GM12878 (cell line): ENCODE measurements around the gene ZBTB5. TPM values are rescaled to one million over a fixed set of nuclear protein-coding genes. Genes with fewer than 3 reads are reported as not detected.

Experiments
- ATAC-seq: fragments of 200-7000 bp; cut with Tn5 transposase; 3 replicates; pipeline ENCODE4 v1.9.1; 2020; ENCODE audit warnings: mild to moderate bottlenecking, moderate library complexity
- BruUV-seq: library from RNA; stranded (reverse); fragments of 400-500 nt; replicated peaks from 2 replicates; lab custom pipeline; 2021; lab: Mats Ljungman, UMichigan
- CTCF ChIA-PET: fragments of 300-600 bp; sonication (Branson Sonifier 250); formaldehyde crosslinking; extraction: SDS; loops from one replicate; lab custom pipeline; 2021; ENCODE audit warnings: inconsistent platforms; lab: Yijun Ruan, JAX
- POLR2A ChIA-PET: fragments of 350-600 bp; formaldehyde crosslinking; extraction: SDS; loops from one replicate; lab custom pipeline; 2021; ENCODE audit warnings: inconsistent platforms; lab: Charles Lee
- RAD21 ChIA-PET: fragments of 300-600 bp; sonication (Branson Sonifier 250); formaldehyde crosslinking; loops from one replicate; lab custom pipeline; 2023; ENCODE audit warnings: antibody characterized with exemption; ENCODE audit not compliant: unreplicated experiment; lab: Charles Lee
- SMC1A ChIA-PET: fragments of 300-600 bp; sonication (Branson Sonifier 250); formaldehyde crosslinking; loops from one replicate; lab custom pipeline; 2023; ENCODE audit not compliant: unreplicated experiment, uncharacterized antibody; lab: Charles Lee
- DNase-seq: peaks from one replicate; pipeline ENCODE4 v3.0.0-alpha.2; 2011; ENCODE audit warnings: low read depth, low spot score
- FAIRE-seq: peaks from 3 replicates; lab custom pipeline; 2011; peaks lifted over from hg19 to GRCh38; lab: Jason Lieb, UNC
- H2AFZ ChIP-seq: 2 replicates; pipeline ENCODE4 v1.6.0; 2011; ENCODE audit warnings: low read depth, low read length, control low read depth; ENCODE audit not compliant: control insufficient read depth
- H3K27ac ChIP-seq: 2 replicates; pipeline ENCODE4 v1.5.1; 2011; ENCODE audit warnings: control low read depth; ENCODE audit not compliant: control insufficient read depth, insufficient read depth
- H3K27me3 ChIP-seq, 2 experiments: replicated peaks in 1 of 2; 2 replicates each; pipeline versions ENCODE4 v1.6.0 to v1.6.1; 2011; ENCODE audit warnings: low read length in 1 of 2; ENCODE audit not compliant: control insufficient read depth in 2 of 2, insufficient read depth in 2 of 2
- H3K36me3 ChIP-seq, 2 experiments: 2 replicates each; pipeline ENCODE4 v1.5.1; 2011; ENCODE audit warnings: low read length in 1 of 2; ENCODE audit not compliant: control insufficient read depth in 2 of 2, insufficient read depth in 2 of 2
- H3K4me1 ChIP-seq: 2 replicates; pipeline ENCODE4 v1.6.1; 2011; ENCODE audit warnings: mild to moderate bottlenecking, low read length, moderate library complexity, mixed read lengths; ENCODE audit not compliant: control insufficient read depth, insufficient read depth
- H3K4me2 ChIP-seq: 2 replicates; pipeline ENCODE4 v1.6.0; 2011; ENCODE audit warnings: control low read depth; ENCODE audit not compliant: control insufficient read depth, insufficient read depth
- H3K4me3 ChIP-seq: fragments of 200-600 bp; sonication (generic); 2 replicates; pipeline ENCODE4 v1.5.1; 2016
- H3K79me2 ChIP-seq: 2 replicates; pipeline ENCODE4 v1.6.0; 2011; ENCODE audit warnings: low read length; ENCODE audit not compliant: control insufficient read depth, insufficient read depth
- H3K9ac ChIP-seq: 2 replicates; pipeline ENCODE4 v1.8.0; 2011; ENCODE audit warnings: low read length, control low read depth, mixed read lengths; ENCODE audit not compliant: control insufficient read depth, insufficient read depth
- H3K9me3 ChIP-seq: replicated peaks from 3 replicates; pipeline ENCODE4 v1.5.1; 2011; ENCODE audit warnings: mild to moderate bottlenecking, low read length; ENCODE audit not compliant: control insufficient read depth, insufficient read depth
- H4K20me1 ChIP-seq: 2 replicates; pipeline ENCODE4 v1.6.0; 2011; ENCODE audit not compliant: control insufficient read depth, insufficient read depth
- BMI1 ChIP-seq: fragments of 450-650 bp; IDR thresholded peaks from 2 replicates; pipeline ENCODE4 v1.6.1; 2016; ENCODE audit warnings: mild to moderate bottlenecking, moderate library complexity, borderline replicate concordance
- CBX5 ChIP-seq: sonication (generic); IDR thresholded peaks from 2 replicates; pipeline ENCODE4 v1.6.1; 2016; ENCODE audit warnings: low read depth, moderate library complexity, mild to moderate bottlenecking, inconsistent platforms
- EGR1 ChIP-seq, 2 experiments: IDR thresholded peaks; 1 replicate in 1 of 2; 2 replicates in 1 of 2; pipeline ENCODE4 v1.6.1; 2011 to 2012; ENCODE audit warnings: low read depth in 2 of 2, low read length in 2 of 2, borderline replicate concordance in 1 of 2, mild to moderate bottlenecking in 1 of 2, moderate library complexity in 1 of 2
- EP300 ChIP-seq, 2 experiments: fragments of 150-350 bp in 1 of 2; IDR thresholded peaks; 2 replicates each; pipeline ENCODE4 v1.6.1; 2011 to 2012; ENCODE audit warnings: low read depth in 2 of 2, low read length in 2 of 2, borderline replicate concordance in 1 of 2, improper control_type of control experiment in 1 of 2, inconsistent platforms in 1 of 2; ENCODE audit not compliant: control insufficient read depth in 1 of 2
- JUND ChIP-seq: IDR thresholded peaks from 2 replicates; pipeline ENCODE4 v1.6.1; 2012; ENCODE audit warnings: low read depth, mild to moderate bottlenecking, low read length, improper control_type of control experiment, moderate library complexity
- KDM1A ChIP-seq: fragments of 200-600 bp; sonication (generic); IDR thresholded peaks from 2 replicates; pipeline ENCODE4 v1.6.1; 2016; ENCODE audit warnings: borderline replicate concordance
- MEF2B ChIP-seq: fragments of 450-650 bp; IDR thresholded peaks from 2 replicates; pipeline ENCODE4 v1.6.1; 2018; ENCODE audit warnings: mild to moderate bottlenecking, moderate library complexity; ENCODE audit not compliant: partially characterized antibody, poor library complexity, severe bottlenecking
- MLLT1 ChIP-seq: fragments of 450-650 bp; IDR thresholded peaks from 2 replicates; pipeline ENCODE4 v1.6.1; 2016; ENCODE audit warnings: mild to moderate bottlenecking
- MYC ChIP-seq: IDR thresholded peaks from 2 replicates; pipeline ENCODE4 v1.6.1; 2011; ENCODE audit warnings: mild to moderate bottlenecking, low read length, moderate library complexity, inconsistent platforms; ENCODE audit not compliant: insufficient read depth, insufficient replicate concordance, insufficient read length, severe bottlenecking
- NFIC ChIP-seq: IDR thresholded peaks from 2 replicates; pipeline ENCODE4 v1.6.1; 2012; ENCODE audit warnings: low read depth, mild to moderate bottlenecking, inconsistent platforms, low read length, moderate library complexity
- NRF1 ChIP-seq: conservative IDR thresholded peaks from 2 replicates; pipeline ENCODE4 v1.6.1; 2011; ENCODE audit warnings: mild to moderate bottlenecking, low read depth, low read length, improper control_type of control experiment
- PML ChIP-seq: IDR thresholded peaks from 2 replicates; pipeline ENCODE4 v1.6.1; 2012; ENCODE audit warnings: low read length, inconsistent platforms
- SUPT20H ChIP-seq: IDR thresholded peaks from 2 replicates; pipeline ENCODE4 v1.6.1; 2011; ENCODE audit warnings: low read depth, mild to moderate bottlenecking, low read length, moderate library complexity, borderline replicate concordance; ENCODE audit not compliant: control insufficient read depth
- YY1 ChIP-seq: IDR thresholded peaks from 2 replicates; pipeline ENCODE4 v1.6.1; 2011; ENCODE audit warnings: low read depth, mild to moderate bottlenecking, low read length
- ZNF274 ChIP-seq: IDR thresholded peaks from one replicate; pipeline ENCODE4 v1.8.0; 2011; ENCODE audit not compliant: insufficient read length, insufficient read depth
- ZNF384 ChIP-seq: IDR thresholded peaks from 2 replicates; pipeline ENCODE4 v1.6.1; 2012; ENCODE audit warnings: low read depth, mild to moderate bottlenecking, low read length, improper control_type of control experiment, borderline replicate concordance
- WGBS: methylation state at CpG from one replicate; pipeline ENCODE4 v1.1.6; 2016; ENCODE audit warnings: low lambda C conversion rate; ENCODE audit not compliant: insufficient replicate concordance, insufficient coverage; ENCODE audit errors: missing lambda C conversion rate; 5-methylcytosine and 5-hydroxymethylcytosine counted together
- in situ Hi-C: fragments of 300-500 bp; cut with MboI; formaldehyde crosslinking; loops from 9 replicates; pipeline ENCODE4 v1.14.3; 2018; ENCODE audit warnings: mixed read lengths
- intact Hi-C: fragments of 100-400 bp; cut with micrococcal nuclease; formaldehyde crosslinking; loops from one replicate; pipeline ENCODE4 v1.14.2; 2022; ENCODE audit not compliant: unreplicated experiment
- polyA plus RNA-seq, 11 experiments: library from polyadenylated mRNA; depleted of rRNA in 4 of 11; unstranded in 6 of 11; stranded (reverse) in 5 of 11; fragments of >200 nt; fragmentation: Nextera tagmentation in 4 of 11; fragmentation: Illumina TruSeq in 1 of 11; extraction: Ambion mirVana in 4 of 11; extraction: Trizol in 1 of 11; gene quantifications; 1 replicate in 1 of 11; 2 replicates in 10 of 11; pipeline versions ENCODE4 v1.2.1 to v1.2.3, GENCODE V29; 2011 to 2016; ENCODE audit warnings: inconsistent platforms in 2 of 11, missing spikeins in 2 of 11, low read depth in 1 of 11
- total RNA-seq, 4 experiments: library from RNA; depleted of rRNA in 3 of 4; stranded (reverse); fragments of >200 nt in 3 of 4; fragmentation: Illumina TruSeq in 1 of 4; extraction: Trizol in 1 of 4; gene quantifications; 2 replicates each; pipeline versions ENCODE4 v1.2.1 to v1.2.3, GENCODE V29; 2013 to 2021

ZBTB5 gene
- total and polyA plus RNA-seq, 10 of the 15 experiments (the other 5 are each of a cell fraction or from before 2014, with no cell fraction given) = 1.4 to 32.5 (median 12.1) TPM

GRCh38 chr9:37504605-37505004 lies 39.4 kb upstream of the ZBTB5 start:
- H4K20me1 ChIP-seq = no peaks in the 10 kb centered on the region
- in situ Hi-C loops = no loop called here
- no peak overlapping the region for H3K27ac ChIP-seq
- BruUV-seq = no TSS peak
- no peak overlapping the region for H3K9ac ChIP-seq
- intact Hi-C loops = no loop called here
- FAIRE-seq (no peak), ATAC-seq (no peak), DNase-seq (no peak)
- TF ChIP-seq SUPT20H (no peak), ZNF274 (no peak), MYC (no peak), JUND (no peak), NFIC (no peak), KDM1A (no peak), MEF2B (no peak), ZNF384 (no peak), YY1 (no peak), PML (no peak), BMI1 (no peak), CBX5 (no peak), MLLT1 (no peak), EGR1 (IDR thresholded peaks at IDR 0.05; ENCODE audit: borderline replicate concordance in 1 of 2, low read depth in 2 of 2, low read length in 2 of 2) (no peak), EP300 (IDR thresholded peaks at IDR 0.05; ENCODE audit: borderline replicate concordance in 1 of 2, control insufficient read depth in 1 of 2, low read depth in 2 of 2, low read length in 2 of 2) (no peak), NRF1 (no peak)
- no peaks in the 10 kb centered on the region for H3K27me3 ChIP-seq
- peaks cover 9 to 33% of the 10 kb centered on the region in 2 experiments; a peak in 3 of 4 replicates for H3K36me3 ChIP-seq
- ChIA-PET RAD21 (no interaction called here), POLR2A (interaction anchor here (0.5 kb wide), 1 partner anchor 28 kb away, joined by 5 read pairs; no protein-coding TSS in a partner anchor), CTCF (no interaction called here), SMC1A (no interaction called here)
- H3K9me3 ChIP-seq = no peaks in the 10 kb centered on the region
- no peak overlapping the region for H3K4me2 ChIP-seq
- no peaks in the 10 kb centered on the region for H3K4me1 ChIP-seq
- H2AFZ ChIP-seq = no peak overlapping the region
- H3K79me2 ChIP-seq = no peaks in the 10 kb centered on the region
- 99% methylated on average over 5 of the region's 5 CpGs for WGBS
- H3K4me3 ChIP-seq = no peak overlapping the region
